K562 (cell line): ENCODE data around the gene SPRED2.

Source experiments
- CTCF ChIP-seq, 3 experiments: IDR thresholded peaks in 2 of 3; conservative IDR thresholded peaks in 1 of 3; 2 replicates each; pipeline ENCODE4 v1.5.1; 2011 to 2012; ENCODE audit warnings: low read length in 3 of 3, mild to moderate bottlenecking in 3 of 3, control low read depth in 2 of 3, improper control_type of control experiment in 1 of 3, inconsistent platforms in 1 of 3, low read depth in 1 of 3, mixed read lengths in 1 of 3, moderate library complexity in 1 of 3; ENCODE audit not compliant: insufficient read depth in 2 of 3
- ESRRA ChIP-seq: fragments of 450-650 bp; IDR thresholded peaks from 2 replicates; pipeline ENCODE4 v1.6.1; 2014; ENCODE audit warnings: low read depth, mild to moderate bottlenecking, moderate library complexity, borderline replicate concordance
- HBP1 ChIP-seq: fragments of 450-650 bp; formaldehyde crosslinking; IDR thresholded peaks from 2 replicates; pipeline ENCODE4 v1.4.0; 2022; ENCODE audit warnings: missing genetic modification characterization
- JUND ChIP-seq, 2 experiments: IDR thresholded peaks; 2 replicates in 1 of 2; 3 replicates in 1 of 2; pipeline ENCODE4 v1.6.1; 2011; ENCODE audit warnings: borderline replicate concordance in 2 of 2, low read depth in 2 of 2, low read length in 2 of 2, improper control_type of control experiment in 1 of 2, missing biosample characterization in 1 of 2, missing genetic modification characterization in 1 of 2, missing genetic modification reagents in 1 of 2
- KHSRP ChIP-seq: fragments of 450-650 bp; IDR thresholded peaks from 2 replicates; pipeline ENCODE4 v1.6.1; 2017
- NR1H2 ChIP-seq: sonication (generic); formaldehyde crosslinking; IDR thresholded peaks from 2 replicates; pipeline ENCODE4 v1.4.0; 2020; ENCODE audit warnings: mild to moderate bottlenecking, missing genetic modification reagents
- PHB2 ChIP-seq: fragments of 450-650 bp; IDR thresholded peaks from 2 replicates; pipeline ENCODE4 v1.6.1; 2017; ENCODE audit warnings: low read depth
- POLR2AphosphoS2 ChIP-seq: IDR thresholded peaks from 2 replicates; pipeline ENCODE4 v1.6.1; 2012; ENCODE audit warnings: low read length, improper control_type of control experiment
- POU5F1 ChIP-seq: fragments of 150-350 bp; IDR thresholded peaks from 2 replicates; pipeline ENCODE4 v1.6.1; 2014; ENCODE audit warnings: borderline replicate concordance, low read length, low read depth, mild to moderate bottlenecking; ENCODE audit not compliant: partially characterized antibody
- SIN3A ChIP-seq, 2 experiments: fragments of 150-350 bp in 1 of 2; IDR thresholded peaks; 2 replicates each; pipeline ENCODE4 v1.6.1; 2011 to 2016; ENCODE audit warnings: borderline replicate concordance in 2 of 2, low read depth in 2 of 2, low read length in 2 of 2, mild to moderate bottlenecking in 2 of 2, moderate library complexity in 2 of 2; ENCODE audit not compliant: control insufficient read depth in 1 of 2
- U2AF1 ChIP-seq: fragments of 200-400 bp; formaldehyde crosslinking; optimal IDR thresholded peaks from 2 replicates; pipeline ENCODE3; 2017; ENCODE audit warnings: mild to moderate bottlenecking, low read depth, low read length, moderate library complexity
- ZBTB17 ChIP-seq: fragments of 450-650 bp; formaldehyde crosslinking; IDR thresholded peaks from 2 replicates; pipeline ENCODE4 v1.4.0; 2020; ENCODE audit warnings: mild to moderate bottlenecking
- ZNF239 ChIP-seq: fragments of 250-450 bp; sonication (Bioruptor Pico); IDR thresholded peaks from 2 replicates; pipeline ENCODE4 v1.4.0; 2020; ENCODE audit warnings: mild to moderate bottlenecking
- TF ChIP-seq, protein P1 (sequence below): fragments of 450-650 bp; IDR thresholded peaks from 2 replicates; pipeline ENCODE4 v1.6.1; 2016; ENCODE audit warnings: borderline replicate concordance

DNA sequence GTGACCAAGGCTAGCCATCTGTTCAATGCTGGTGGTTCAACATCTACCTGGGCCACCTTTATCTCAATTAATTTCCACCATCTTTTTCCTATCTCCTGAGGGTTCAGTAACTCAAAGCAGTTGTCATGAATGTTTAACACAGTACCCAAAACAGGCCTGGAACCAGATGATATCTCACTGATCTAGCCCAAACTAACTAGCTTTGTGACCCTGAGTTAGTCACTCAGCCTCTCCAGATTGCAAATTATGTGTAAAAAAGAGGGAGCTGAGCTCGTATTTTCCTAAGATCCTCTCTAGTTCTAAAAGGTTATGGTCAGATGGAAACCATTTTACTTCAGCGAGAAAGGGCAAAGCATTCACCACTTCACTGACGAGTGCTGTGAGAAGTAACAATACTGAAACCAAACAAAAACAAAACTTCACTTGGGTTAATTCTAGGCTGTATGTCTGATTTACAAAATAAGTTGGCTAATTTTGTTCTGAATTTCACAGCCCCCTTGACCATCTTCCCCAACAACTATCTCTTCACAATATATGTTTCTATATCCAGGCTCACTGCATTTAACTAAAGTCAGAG is 14.8 kb downstream of the SPRED2 start:
- TF ChIP-seq SIN3A (IDR thresholded peaks at IDR 0.05; ENCODE audit: borderline replicate concordance in 2 of 2, control insufficient read depth in 1 of 2, low read depth in 2 of 2, low read length in 2 of 2), result no peak
- TF ChIP-seq NR1H2 (CRISPR knock-in tag), result no peak
- TF ChIP-seq ZNF239, result no peak
- TF ChIP-seq PHB2, result no peak
- no peak for TF ChIP-seq U2AF1
- no peak for TF ChIP-seq POLR2AphosphoS2
- no peak for TF ChIP-seq ZBTB17 (CRISPR knock-in tag)
- TF ChIP-seq, protein P1, sequence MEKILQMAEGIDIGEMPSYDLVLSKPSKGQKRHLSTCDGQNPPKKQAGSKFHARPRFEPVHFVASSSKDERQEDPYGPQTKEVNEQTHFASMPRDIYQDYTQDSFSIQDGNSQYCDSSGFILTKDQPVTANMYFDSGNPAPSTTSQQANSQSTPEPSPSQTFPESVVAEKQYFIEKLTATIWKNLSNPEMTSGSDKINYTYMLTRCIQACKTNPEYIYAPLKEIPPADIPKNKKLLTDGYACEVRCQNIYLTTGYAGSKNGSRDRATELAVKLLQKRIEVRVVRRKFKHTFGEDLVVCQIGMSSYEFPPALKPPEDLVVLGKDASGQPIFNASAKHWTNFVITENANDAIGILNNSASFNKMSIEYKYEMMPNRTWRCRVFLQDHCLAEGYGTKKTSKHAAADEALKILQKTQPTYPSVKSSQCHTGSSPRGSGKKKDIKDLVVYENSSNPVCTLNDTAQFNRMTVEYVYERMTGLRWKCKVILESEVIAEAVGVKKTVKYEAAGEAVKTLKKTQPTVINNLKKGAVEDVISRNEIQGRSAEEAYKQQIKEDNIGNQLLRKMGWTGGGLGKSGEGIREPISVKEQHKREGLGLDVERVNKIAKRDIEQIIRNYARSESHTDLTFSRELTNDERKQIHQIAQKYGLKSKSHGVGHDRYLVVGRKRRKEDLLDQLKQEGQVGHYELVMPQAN, result no peak
- TF ChIP-seq JUND (IDR thresholded peaks at IDR 0.05; ENCODE audit: borderline replicate concordance, low read depth, low read length), result no peak
- no peak for TF ChIP-seq JUND (tag; IDR thresholded peaks at IDR 0.05; ENCODE audit: borderline replicate concordance, low read depth, low read length)
- no peak for TF ChIP-seq CTCF (IDR thresholded peaks at IDR 0.05 in 2 of 3, conservative IDR thresholded peaks at IDR 0.05 in 1 of 3; ENCODE audit: insufficient read depth in 2 of 3, low read depth in 1 of 3, low read length in 3 of 3)
- TF ChIP-seq KHSRP, result no peak
- no peak for TF ChIP-seq HBP1 (CRISPR knock-in tag)
- TF ChIP-seq ESRRA, result no peak
- TF ChIP-seq POU5F1, result no peak
